ENCODE results near the gene RGS7. TPM values are rescaled to one million over a fixed set of nuclear protein-coding genes. Genes with fewer than 3 reads are reported as not detected.

RGS7 gene
- total and polyA plus RNA-seq, 10 donors, result 0.09 to 1.8 (median 0.72) TPM; not detected in 1

DNA sequence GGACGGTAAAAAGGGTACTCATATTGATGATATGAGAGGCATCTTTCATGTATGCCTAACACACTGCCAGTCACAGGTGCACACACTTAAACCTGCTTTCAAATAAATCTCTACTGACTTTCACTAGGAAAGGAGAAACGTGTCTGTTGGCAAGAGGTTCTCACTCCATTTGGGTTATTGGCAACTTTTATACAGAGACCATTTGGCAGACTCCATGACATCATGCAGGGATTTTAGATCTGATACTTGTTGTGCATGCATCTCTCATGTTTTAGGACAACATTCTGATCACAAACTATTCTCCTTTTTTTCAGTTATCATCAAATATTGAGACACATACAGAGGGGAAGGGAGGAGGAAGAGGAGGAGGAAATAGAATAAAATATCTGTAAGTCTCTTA, 31.5 kb downstream of the RGS7 start:
- no peaks in the 10 kb centered on the region for H3K9me3 ChIP-seq
- no peaks in the 10 kb centered on the region for H3K36me3 ChIP-seq
- H3K4me1 ChIP-seq, result no peaks in the 10 kb centered on the region
- H3K4me3 ChIP-seq, result no peak overlapping the region
- TF ChIP-seq POLR2AphosphoS5 (IDR thresholded peaks at IDR 0.05) (no peak), POLR2A (IDR thresholded peaks at IDR 0.05) (no peak)
- TF ChIP-seq, protein P1, sequence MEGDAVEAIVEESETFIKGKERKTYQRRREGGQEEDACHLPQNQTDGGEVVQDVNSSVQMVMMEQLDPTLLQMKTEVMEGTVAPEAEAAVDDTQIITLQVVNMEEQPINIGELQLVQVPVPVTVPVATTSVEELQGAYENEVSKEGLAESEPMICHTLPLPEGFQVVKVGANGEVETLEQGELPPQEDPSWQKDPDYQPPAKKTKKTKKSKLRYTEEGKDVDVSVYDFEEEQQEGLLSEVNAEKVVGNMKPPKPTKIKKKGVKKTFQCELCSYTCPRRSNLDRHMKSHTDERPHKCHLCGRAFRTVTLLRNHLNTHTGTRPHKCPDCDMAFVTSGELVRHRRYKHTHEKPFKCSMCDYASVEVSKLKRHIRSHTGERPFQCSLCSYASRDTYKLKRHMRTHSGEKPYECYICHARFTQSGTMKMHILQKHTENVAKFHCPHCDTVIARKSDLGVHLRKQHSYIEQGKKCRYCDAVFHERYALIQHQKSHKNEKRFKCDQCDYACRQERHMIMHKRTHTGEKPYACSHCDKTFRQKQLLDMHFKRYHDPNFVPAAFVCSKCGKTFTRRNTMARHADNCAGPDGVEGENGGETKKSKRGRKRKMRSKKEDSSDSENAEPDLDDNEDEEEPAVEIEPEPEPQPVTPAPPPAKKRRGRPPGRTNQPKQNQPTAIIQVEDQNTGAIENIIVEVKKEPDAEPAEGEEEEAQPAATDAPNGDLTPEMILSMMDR (IDR thresholded peaks at IDR 0.05 in 8 of 11, conservative IDR thresholded peaks at IDR 0.05 in 3 of 11), result no peak
- WGBS, 5 donors, result 68 to 74% (median 71%) methylated on average over 2 of the region's 2 CpGs
- no peak overlapping the region for H3K27ac ChIP-seq
- no peaks in the 10 kb centered on the region for H3K27me3 ChIP-seq (replicated peaks in 1 of 7)
- no peak for DNase-seq
- intact Hi-C loops (cut with DNase I; ENCODE audit: low total_unique reads), result no loop called here

DNA sequence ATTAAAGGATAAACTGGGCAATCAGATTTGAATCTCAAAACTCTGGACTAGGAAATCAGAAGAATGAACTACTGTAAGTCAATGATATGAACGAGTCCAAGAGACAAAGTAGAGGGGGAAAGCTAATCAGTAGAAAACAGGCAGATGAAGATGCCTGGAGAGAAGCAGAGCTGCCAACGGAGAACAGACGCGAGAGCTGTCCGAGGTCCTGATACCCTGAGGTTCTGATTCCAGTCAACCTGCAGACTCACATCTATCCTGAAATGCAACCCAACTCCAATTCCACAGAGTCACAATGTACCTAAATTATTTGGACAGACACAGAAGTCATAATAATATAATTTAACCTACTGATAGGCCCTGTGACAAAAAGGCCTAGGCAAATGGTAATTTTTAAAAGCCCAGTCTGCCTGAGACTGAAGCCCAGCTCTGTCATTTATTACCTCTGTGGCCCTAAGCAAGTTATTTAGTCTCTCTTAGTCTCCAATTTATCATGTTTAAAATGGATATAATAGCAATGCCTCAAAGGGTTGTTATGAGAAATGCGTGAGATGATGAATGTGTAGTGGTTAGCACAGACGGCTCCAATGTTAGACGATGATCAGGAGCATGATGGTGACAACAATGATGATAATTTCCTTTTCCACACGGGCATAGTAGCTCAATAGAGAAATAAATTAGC, 33.4 kb downstream of the RGS7 start:
- no peak for DNase-seq
- Histone ChIP-seq H3K27ac (no peak overlapping the region), H3K9me3 (no peaks in the 10 kb centered on the region), H3K4me3 (no peak overlapping the region), H3K27me3 (replicated peaks in 1 of 7) (no peaks in the 10 kb centered on the region), H3K36me3 (no peaks in the 10 kb centered on the region), H3K4me1 (no peaks in the 10 kb centered on the region)
- TF ChIP-seq, protein P1 (IDR thresholded peaks at IDR 0.05 in 8 of 11, conservative IDR thresholded peaks at IDR 0.05 in 3 of 11), result no peak
- TF ChIP-seq POLR2AphosphoS5 (IDR thresholded peaks at IDR 0.05), result no peak
- TF ChIP-seq POLR2A (IDR thresholded peaks at IDR 0.05), result no peak
- intact Hi-C loops (cut with DNase I; ENCODE audit: low total_unique reads), result no loop called here
- 41 to 50% (median 44%) methylated on average over 9 of the region's 9 CpGs for WGBS, 5 donors

DNA sequence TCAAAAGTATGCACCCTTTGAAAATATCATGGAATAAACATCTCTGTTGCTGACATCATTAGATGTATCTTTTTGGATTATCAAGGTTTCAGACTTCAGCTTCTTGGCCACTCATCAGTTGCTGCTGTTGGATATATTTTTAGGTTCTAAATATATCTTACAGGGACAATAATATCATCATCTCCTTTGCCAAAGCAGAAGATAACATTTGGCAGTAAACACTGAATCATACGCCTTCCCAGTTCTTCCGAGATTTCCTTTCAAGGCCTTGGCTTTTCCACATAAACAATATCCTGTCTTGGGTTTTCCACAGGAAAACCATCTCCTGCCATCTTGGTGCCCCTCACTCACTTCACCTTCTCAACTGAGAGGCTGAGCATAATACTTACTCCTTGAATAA, 39.3 kb downstream of the RGS7 start:
- no peak for DNase-seq
- intact Hi-C loops (cut with DNase I; ENCODE audit: low total_unique reads), result no loop called here
- TF ChIP-seq POLR2AphosphoS5 (IDR thresholded peaks at IDR 0.05), result no peak
- TF ChIP-seq POLR2A (IDR thresholded peaks at IDR 0.05), result no peak
- TF ChIP-seq, protein P1 (IDR thresholded peaks at IDR 0.05 in 8 of 11, conservative IDR thresholded peaks at IDR 0.05 in 3 of 11), result no peak
- H3K27me3 ChIP-seq (replicated peaks in 1 of 7), result no peaks in the 10 kb centered on the region
- H3K9me3 ChIP-seq, result no peaks in the 10 kb centered on the region
- no peak overlapping the region for H3K27ac ChIP-seq
- no peak overlapping the region for H3K4me3 ChIP-seq
- no peaks in the 10 kb centered on the region for H3K4me1 ChIP-seq
- WGBS, 5 donors, result 71 to 92% (median 86%) methylated on average over 2 of the region's 2 CpGs
- H3K36me3 ChIP-seq, result no peaks in the 10 kb centered on the region

DNA sequence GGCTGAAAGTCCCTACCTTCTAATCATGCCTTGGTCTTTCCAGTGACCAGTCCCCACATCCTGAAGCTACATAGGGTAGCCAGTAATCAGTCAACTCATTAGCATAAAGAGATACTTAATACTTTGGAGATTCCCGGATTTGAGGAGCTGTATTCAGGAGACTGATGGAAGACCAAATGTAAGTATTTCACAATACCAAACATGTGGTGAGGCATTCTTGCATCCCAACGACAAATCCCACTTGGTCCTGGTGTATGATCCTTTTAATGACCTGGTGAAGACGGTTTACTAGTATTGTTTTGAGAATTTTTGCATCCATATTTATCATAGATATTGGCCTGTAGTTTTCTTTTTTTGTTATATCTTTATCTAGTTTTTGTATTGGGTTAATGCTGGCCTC, 40.6 kb downstream of the RGS7 start:
- Histone ChIP-seq H3K4me1 (no peaks in the 10 kb centered on the region), H3K27me3 (replicated peaks in 1 of 7) (no peaks in the 10 kb centered on the region), H3K27ac (no peak overlapping the region), H3K9me3 (no peaks in the 10 kb centered on the region), H3K4me3 (no peak overlapping the region), H3K36me3 (no peaks in the 10 kb centered on the region)
- 67 to 78% (median 71%) methylated on average over 3 of the region's 3 CpGs for WGBS, 5 donors
- no peak for DNase-seq
- intact Hi-C loops (cut with DNase I; ENCODE audit: low total_unique reads), result no loop called here
- no peak for TF ChIP-seq POLR2A (IDR thresholded peaks at IDR 0.05)
- no peak for TF ChIP-seq POLR2AphosphoS5 (IDR thresholded peaks at IDR 0.05)
- TF ChIP-seq, protein P1 (IDR thresholded peaks at IDR 0.05 in 8 of 11, conservative IDR thresholded peaks at IDR 0.05 in 3 of 11), result no peak
